Immature natural killer cell (primary cell): ENCODE results near the gene MDFIC. TPM values are rescaled to one million over a fixed set of nuclear protein-coding genes. Genes with fewer than 3 reads are reported as not detected.

Experiments
- DNase-seq, 3 donors: peaks; one replicate each; pipeline ENCODE4 v3.0.0; 2022; ENCODE audit warnings: mixed read lengths in 1 of 3
- H3K27ac Mint-ChIP-seq, 6 donors: one replicate each; pipeline ENCODE4 v1.8.0; 2020; ENCODE audit warnings: mixed read lengths in 6 of 6, mild to moderate bottlenecking in 5 of 6, inconsistent platforms in 4 of 6, moderate library complexity in 3 of 6
- H3K27me3 Mint-ChIP-seq, 3 donors: one replicate each; pipeline ENCODE4 v1.8.0; 2020 to 2021; ENCODE audit warnings: low read depth in 3 of 3, mild to moderate bottlenecking in 3 of 3, mixed read lengths in 3 of 3, moderate library complexity in 3 of 3, inconsistent platforms in 1 of 3
- H3K36me3 Mint-ChIP-seq, 3 donors: one replicate each; pipeline ENCODE4 v1.8.0; 2020; ENCODE audit warnings: mixed read lengths in 3 of 3, inconsistent platforms in 2 of 3, mild to moderate bottlenecking in 2 of 3
- H3K4me1 Mint-ChIP-seq, 2 donors: one replicate each; pipeline ENCODE4 v1.8.0; 2020; ENCODE audit warnings: inconsistent platforms in 2 of 2, mild to moderate bottlenecking in 2 of 2, mixed read lengths in 2 of 2, moderate library complexity in 1 of 2
- H3K4me3 Mint-ChIP-seq, 5 donors: one replicate each; pipeline ENCODE4 v1.8.0; 2020; ENCODE audit warnings: mild to moderate bottlenecking in 5 of 5, mixed read lengths in 5 of 5, inconsistent platforms in 3 of 5, moderate library complexity in 3 of 5
- H3K9me3 Mint-ChIP-seq, 6 donors: one replicate each; pipeline ENCODE4 v1.8.0; 2020; ENCODE audit warnings: mild to moderate bottlenecking in 6 of 6, mixed read lengths in 6 of 6, inconsistent platforms in 4 of 6, moderate library complexity in 3 of 6
- polyA plus RNA-seq, 3 donors: library from polyadenylated mRNA; unstranded; fragments of 300-500 nt; fragmentation: Illumina TruSeq; gene quantifications; one replicate each; pipeline ENCODE4 v1.2.3, GENCODE V29; 2021

MDFIC gene
- polyA plus RNA-seq, 3 donors from 2014 or later: 20.3 to 40.5 (median 26.8) TPM

- Mint-ChIP-seq H3K36me3 (no peaks in the 10 kb centered on the region), H3K4me1 (no peaks in the 10 kb centered on the region), H3K27ac (no peak overlapping the region), H3K27me3 (peaks cover 3 to 7% (median 4%) of the 10 kb centered on the region in 3 donors), H3K9me3 (peaks cover 0 to 4% (median 0%) of the 10 kb centered on the region in 6 donors), H3K4me3 (no peak overlapping the region)
- no peak for DNase-seq
Observed at GRCh38 chr7:115047958-115048720, 126.2 kb downstream of the MDFIC start.

GRCh38 chr7:115052706-115053105 is 130.8 kb downstream of the MDFIC start:
- DNase-seq: no peak
- Mint-ChIP-seq H3K27ac (no peak overlapping the region), H3K27me3 (peaks cover 0 to 7% (median 0%) of the 10 kb centered on the region in 3 donors), H3K4me3 (no peak overlapping the region), H3K36me3 (no peaks in the 10 kb centered on the region), H3K4me1 (no peaks in the 10 kb centered on the region), H3K9me3 (peaks cover 0 to 4% (median 0%) of the 10 kb centered on the region in 6 donors)

GRCh38 chr7:115054478-115055065 is 132.7 kb downstream of the MDFIC start:
- H3K4me3 Mint-ChIP-seq: no peak overlapping the region
- no peak for DNase-seq
- H3K36me3 Mint-ChIP-seq: no peaks in the 10 kb centered on the region
- H3K9me3 Mint-ChIP-seq: peaks cover 0 to 4% (median 0%) of the 10 kb centered on the region in 6 donors
- peaks cover 0 to 7% (median 0%) of the 10 kb centered on the region in 3 donors for H3K27me3 Mint-ChIP-seq
- H3K27ac Mint-ChIP-seq: no peak overlapping the region
- no peaks in the 10 kb centered on the region for H3K4me1 Mint-ChIP-seq

GRCh38 chr7:115056019-115056418 is 134.1 kb downstream of the MDFIC start:
- Mint-ChIP-seq H3K4me3 (no peak overlapping the region), H3K4me1 (no peaks in the 10 kb centered on the region), H3K9me3 (peaks cover 0 to 4% (median 0%) of the 10 kb centered on the region in 6 donors), H3K27ac (no peak overlapping the region), H3K27me3 (no peaks in the 10 kb centered on the region), H3K36me3 (no peaks in the 10 kb centered on the region)
- DNase-seq: no peak

- Mint-ChIP-seq H3K9me3 (no peaks in the 10 kb centered on the region), H3K27me3 (peaks cover 0 to 2% (median 0%) of the 10 kb centered on the region in 3 donors), H3K27ac (no peak overlapping the region), H3K36me3 (no peaks in the 10 kb centered on the region), H3K4me1 (no peaks in the 10 kb centered on the region), H3K4me3 (no peak overlapping the region)
- no peak for DNase-seq
Observed at GRCh38 chr7:115058726-115059125, 136.8 kb downstream of the MDFIC start.

GRCh38 chr7:115059321-115059720 is 137.4 kb downstream of the MDFIC start:
- Mint-ChIP-seq H3K27ac (no peak overlapping the region), H3K4me3 (no peak overlapping the region), H3K27me3 (peaks cover 0 to 2% (median 0%) of the 10 kb centered on the region in 3 donors), H3K36me3 (no peaks in the 10 kb centered on the region), H3K4me1 (no peaks in the 10 kb centered on the region), H3K9me3 (no peaks in the 10 kb centered on the region)
- no peak for DNase-seq

- Mint-ChIP-seq H3K9me3 (no peaks in the 10 kb centered on the region), H3K27ac (no peak overlapping the region), H3K4me1 (no peaks in the 10 kb centered on the region), H3K4me3 (no peak overlapping the region), H3K27me3 (peaks cover 0 to 2% (median 2%) of the 10 kb centered on the region in 3 donors), H3K36me3 (no peaks in the 10 kb centered on the region)
- no peak for DNase-seq
Observed at GRCh38 chr7:115060095-115060870, 138.4 kb downstream of the MDFIC start.

- Mint-ChIP-seq H3K27me3 (peaks cover 0 to 4% (median 2%) of the 10 kb centered on the region in 3 donors), H3K27ac (no peak overlapping the region), H3K36me3 (peaks cover 0 to 4% (median 0%) of the 10 kb centered on the region in 3 donors), H3K4me1 (no peaks in the 10 kb centered on the region), H3K9me3 (peaks cover 0 to 4% (median 0%) of the 10 kb centered on the region in 6 donors), H3K4me3 (no peak overlapping the region)
- no peak for DNase-seq
Observed at GRCh38 chr7:115066050-115066449, 144.2 kb downstream of the MDFIC start.

GRCh38 chr7:115066634-115067033 is 144.7 kb downstream of the MDFIC start:
- peaks cover 0 to 4% (median 0%) of the 10 kb centered on the region in 3 donors for H3K36me3 Mint-ChIP-seq
- no peak for DNase-seq
- H3K27ac Mint-ChIP-seq: no peak overlapping the region
- peaks cover 0 to 4% (median 2%) of the 10 kb centered on the region in 3 donors for H3K27me3 Mint-ChIP-seq
- H3K9me3 Mint-ChIP-seq: peaks cover 0 to 4% (median 0%) of the 10 kb centered on the region in 6 donors
- H3K4me3 Mint-ChIP-seq: no peak overlapping the region
- no peaks in the 10 kb centered on the region for H3K4me1 Mint-ChIP-seq

GRCh38 chr7:115068220-115068619 is 146.3 kb downstream of the MDFIC start:
- H3K4me1 Mint-ChIP-seq: no peaks in the 10 kb centered on the region
- H3K9me3 Mint-ChIP-seq: peaks cover 0 to 4% (median 0%) of the 10 kb centered on the region in 6 donors
- no peak overlapping the region for H3K27ac Mint-ChIP-seq
- no peak overlapping the region for H3K4me3 Mint-ChIP-seq
- H3K36me3 Mint-ChIP-seq: peaks cover 0 to 7% (median 0%) of the 10 kb centered on the region in 3 donors
- no peak for DNase-seq
- peaks cover 0 to 4% (median 2%) of the 10 kb centered on the region in 3 donors for H3K27me3 Mint-ChIP-seq
